Lower leg skin (tissue), 4 donors: ENCODE measurements around the gene FEN1. TPM values are rescaled to one million over a fixed set of nuclear protein-coding genes. Genes with fewer than 3 reads are reported as not detected.

Experiments used
- DNase-seq, 2 donors: peaks; one replicate each; pipeline ENCODE4 v3.0.0-alpha.2; 2019; ENCODE audit warnings: low spot score in 2 of 2
- H3K4me3 ChIP-seq: fragments of 200-600 bp; sonication (generic); 2 replicates; pipeline ENCODE4 v1.5.1; 2017; ENCODE audit warnings: mild to moderate bottlenecking, low read depth; ENCODE audit not compliant: poor library complexity, severe bottlenecking
- POLR2A ChIP-seq, 2 donors: fragments of 450-650 bp; IDR thresholded peaks; one replicate each; pipeline ENCODE4 v1.6.1; 2016 to 2017; ENCODE audit warnings: antibody characterized with exemption in 2 of 2, mild to moderate bottlenecking in 1 of 2, moderate library complexity in 1 of 2
- WGBS, 2 donors: methylation state at CpG; one replicate each; pipeline ENCODE4 v1.1.5; 2018; 5-methylcytosine and 5-hydroxymethylcytosine counted together
- intact Hi-C: fragments of 100-400 bp; cut with DNase I; formaldehyde crosslinking; loops from one replicate; pipeline ENCODE4 v1.15.0; 2023; ENCODE audit warnings: low total_unique reads
- total RNA-seq, 4 donors: library from RNA; depleted of rRNA; stranded (reverse); fragments of >200 nt; gene quantifications; one replicate each; pipeline ENCODE4 v1.1.0, GENCODE V29; 2016
- TF ChIP-seq, protein P1 (sequence below), 3 donors: fragments of 450-650 bp; IDR thresholded peaks; one replicate each; pipeline ENCODE4 v1.5.1; 2016; ENCODE audit warnings: antibody characterized with exemption in 3 of 3, mild to moderate bottlenecking in 3 of 3, moderate library complexity in 2 of 3

Gene FEN1
- total RNA-seq, 4 donors from 2014 or later = 7.9 to 9.1 (median 8.8) TPM

DNA sequence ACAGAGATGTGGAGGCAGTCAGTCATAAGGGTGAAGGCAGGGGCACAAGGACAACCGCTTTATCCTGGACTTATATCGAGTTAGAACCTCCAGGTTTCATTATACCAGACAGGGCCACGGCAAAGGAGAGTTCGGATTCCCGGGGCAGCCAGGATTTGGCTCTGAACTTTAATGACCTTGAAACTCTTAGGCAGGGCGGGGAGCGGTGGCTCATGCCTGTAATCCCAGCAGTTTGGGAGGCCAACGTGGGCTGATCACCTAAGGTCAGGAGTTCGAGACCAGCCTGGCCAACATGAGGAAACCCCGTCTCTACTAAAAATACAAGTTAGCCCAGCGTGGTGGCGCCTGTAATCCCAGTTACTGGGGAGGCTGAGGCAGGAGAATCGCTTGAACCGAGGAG is 41.3 kb upstream of the FEN1 start:
- 89% methylated on average over 14 of the region's 14 CpGs for WGBS, 2 donors
- DNase-seq = no peak
- TF ChIP-seq, protein P1, sequence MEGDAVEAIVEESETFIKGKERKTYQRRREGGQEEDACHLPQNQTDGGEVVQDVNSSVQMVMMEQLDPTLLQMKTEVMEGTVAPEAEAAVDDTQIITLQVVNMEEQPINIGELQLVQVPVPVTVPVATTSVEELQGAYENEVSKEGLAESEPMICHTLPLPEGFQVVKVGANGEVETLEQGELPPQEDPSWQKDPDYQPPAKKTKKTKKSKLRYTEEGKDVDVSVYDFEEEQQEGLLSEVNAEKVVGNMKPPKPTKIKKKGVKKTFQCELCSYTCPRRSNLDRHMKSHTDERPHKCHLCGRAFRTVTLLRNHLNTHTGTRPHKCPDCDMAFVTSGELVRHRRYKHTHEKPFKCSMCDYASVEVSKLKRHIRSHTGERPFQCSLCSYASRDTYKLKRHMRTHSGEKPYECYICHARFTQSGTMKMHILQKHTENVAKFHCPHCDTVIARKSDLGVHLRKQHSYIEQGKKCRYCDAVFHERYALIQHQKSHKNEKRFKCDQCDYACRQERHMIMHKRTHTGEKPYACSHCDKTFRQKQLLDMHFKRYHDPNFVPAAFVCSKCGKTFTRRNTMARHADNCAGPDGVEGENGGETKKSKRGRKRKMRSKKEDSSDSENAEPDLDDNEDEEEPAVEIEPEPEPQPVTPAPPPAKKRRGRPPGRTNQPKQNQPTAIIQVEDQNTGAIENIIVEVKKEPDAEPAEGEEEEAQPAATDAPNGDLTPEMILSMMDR (IDR thresholded peaks at IDR 0.05) = no peak
- TF ChIP-seq POLR2A (IDR thresholded peaks at IDR 0.05) = no peak
- intact Hi-C loops = no loop called here
- no peak overlapping the region for H3K4me3 ChIP-seq

GRCh38 chr11:61752117-61752924 is 40.4 kb upstream of the FEN1 start, which contains the start of gene MYRF:
TSS of gene MYRF (plus strand) at chr11:61752636. CDS start at chr11:61752745, 109 bp downstream.
- TF ChIP-seq, protein P1 (IDR thresholded peaks at IDR 0.05) = no peak
- TF ChIP-seq POLR2A (IDR thresholded peaks at IDR 0.05) = no peak
- DNase-seq = peak in 1 of 2 donors; percentile 89
- no peak within 1 kb of the TSS for H3K4me3 ChIP-seq
- 1 to 2% methylated on average over 22 to 54 of the region's 93 CpGs for WGBS, 2 donors
- intact Hi-C loops = no loop called here

DNA sequence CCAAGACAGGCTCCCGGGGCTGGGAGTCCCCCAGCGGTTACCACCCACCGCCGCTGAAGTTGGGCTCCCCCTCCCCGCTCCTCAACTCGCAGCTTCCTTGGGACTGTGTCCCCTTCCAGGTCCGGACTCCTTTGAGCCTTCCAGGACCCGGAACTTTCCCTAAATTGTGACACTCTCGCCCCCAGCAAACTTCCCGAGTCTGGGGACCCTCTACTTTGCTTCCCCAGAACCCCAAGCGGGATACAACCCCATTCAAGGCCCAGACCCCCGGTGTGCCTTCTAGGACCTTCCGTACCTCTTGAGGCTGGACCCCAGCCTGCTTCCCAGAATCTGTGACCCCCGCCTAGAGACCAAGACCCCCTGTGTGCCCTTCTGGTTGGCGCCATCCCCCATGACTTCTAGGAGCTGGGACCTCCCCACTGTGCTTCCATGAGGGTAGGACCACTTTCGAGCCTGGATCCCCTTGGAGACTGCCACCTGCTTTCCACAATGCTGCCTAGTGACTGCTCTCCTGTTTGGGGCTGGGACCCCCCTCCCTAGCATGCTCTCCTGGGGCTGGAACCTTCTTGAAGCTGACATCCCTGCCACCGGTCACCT is 39.7 kb upstream of the FEN1 start:
- WGBS, 2 donors = 42 to 46% methylated on average over 17 of the region's 17 CpGs
- no peak for DNase-seq
- intact Hi-C loops = no loop called here
- H3K4me3 ChIP-seq = no peak overlapping the region
- TF ChIP-seq POLR2A (IDR thresholded peaks at IDR 0.05) = no peak
- TF ChIP-seq, protein P1 (IDR thresholded peaks at IDR 0.05) = no peak

- DNase-seq = no peak
- 86 to 98% methylated on average over 5 of the region's 5 CpGs for WGBS, 2 donors
- intact Hi-C loops = no loop called here
- H3K4me3 ChIP-seq = no peak overlapping the region
- TF ChIP-seq, protein P1 (IDR thresholded peaks at IDR 0.05) = no peak
- no peak for TF ChIP-seq POLR2A (IDR thresholded peaks at IDR 0.05)
These were observed 39.0 kb upstream of the FEN1 start for GRCh38 chr11:61753672-61754071.

GRCh38 chr11:61754534-61755482 is 37.9 kb upstream of the FEN1 start:
- TF ChIP-seq, protein P1 (IDR thresholded peaks at IDR 0.05) = no peak
- TF ChIP-seq POLR2A (IDR thresholded peaks at IDR 0.05) = no peak
- H3K4me3 ChIP-seq = no peak overlapping the region
- intact Hi-C loops = no loop called here
- DNase-seq = no peak
- 89 to 90% methylated on average over 21 to 25 of the region's 31 CpGs for WGBS, 2 donors
